Prostate gland (tissue), 2 donors: ENCODE results near the gene BAG5.

Source experiments
- POLR2AphosphoS5 ChIP-seq: sonication (generic); formaldehyde crosslinking; IDR thresholded peaks from one replicate; pipeline ENCODE4 v1.6.1; 2017; ENCODE audit warnings: antibody characterized with exemption
- TF ChIP-seq, protein P1 (sequence below), 4 experiments: fragments of 200-600 bp in 2 of 4; fragments of 450-650 bp in 2 of 4; sonication (generic) in 2 of 4; IDR thresholded peaks; 1 replicate in 3 of 4; 2 replicates in 1 of 4; pipeline ENCODE4 v1.5.1; 2016 to 2019; ENCODE audit warnings: antibody characterized with exemption in 4 of 4, mild to moderate bottlenecking in 2 of 4, moderate library complexity in 2 of 4

DNA sequence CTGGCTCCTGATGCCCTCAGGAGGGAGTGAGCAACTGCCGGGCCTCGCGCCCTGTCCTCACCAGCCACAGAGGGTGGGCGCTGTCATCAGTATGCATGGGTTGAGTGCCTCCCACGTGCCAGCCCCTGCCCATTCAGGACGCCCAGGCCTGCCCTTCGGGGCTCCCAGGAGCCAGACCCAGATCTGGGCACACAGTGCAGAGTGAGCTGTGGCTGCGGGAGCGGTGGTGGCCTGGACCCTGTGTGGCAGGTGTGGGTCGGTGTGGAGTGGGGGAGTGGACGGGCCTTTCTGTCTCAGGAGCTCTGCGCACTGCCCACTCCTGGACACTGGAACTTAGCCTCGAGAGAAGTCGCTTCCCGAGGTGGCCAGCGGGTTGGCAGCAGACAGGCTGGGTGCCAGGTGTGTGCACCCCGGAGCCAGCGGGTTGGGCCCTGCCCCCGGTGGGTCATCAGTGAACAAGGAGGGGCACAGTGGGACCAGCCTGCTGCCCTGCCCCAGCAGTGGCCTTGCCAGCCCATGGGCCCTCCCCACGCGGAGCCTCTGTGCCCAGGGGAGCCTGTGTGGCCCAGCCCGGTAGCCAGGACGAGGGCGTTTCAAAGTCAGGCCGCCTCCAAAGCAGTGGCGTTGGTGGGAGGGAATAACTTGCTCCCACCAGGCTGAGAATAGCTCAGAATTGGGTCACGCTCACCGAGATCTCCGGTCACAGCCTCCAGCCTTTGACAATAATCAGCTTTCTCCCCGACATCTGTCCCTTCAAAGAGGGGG is 24.0 kb downstream of the BAG5 start:
- TF ChIP-seq POLR2AphosphoS5: no peak
- TF ChIP-seq, protein P1, sequence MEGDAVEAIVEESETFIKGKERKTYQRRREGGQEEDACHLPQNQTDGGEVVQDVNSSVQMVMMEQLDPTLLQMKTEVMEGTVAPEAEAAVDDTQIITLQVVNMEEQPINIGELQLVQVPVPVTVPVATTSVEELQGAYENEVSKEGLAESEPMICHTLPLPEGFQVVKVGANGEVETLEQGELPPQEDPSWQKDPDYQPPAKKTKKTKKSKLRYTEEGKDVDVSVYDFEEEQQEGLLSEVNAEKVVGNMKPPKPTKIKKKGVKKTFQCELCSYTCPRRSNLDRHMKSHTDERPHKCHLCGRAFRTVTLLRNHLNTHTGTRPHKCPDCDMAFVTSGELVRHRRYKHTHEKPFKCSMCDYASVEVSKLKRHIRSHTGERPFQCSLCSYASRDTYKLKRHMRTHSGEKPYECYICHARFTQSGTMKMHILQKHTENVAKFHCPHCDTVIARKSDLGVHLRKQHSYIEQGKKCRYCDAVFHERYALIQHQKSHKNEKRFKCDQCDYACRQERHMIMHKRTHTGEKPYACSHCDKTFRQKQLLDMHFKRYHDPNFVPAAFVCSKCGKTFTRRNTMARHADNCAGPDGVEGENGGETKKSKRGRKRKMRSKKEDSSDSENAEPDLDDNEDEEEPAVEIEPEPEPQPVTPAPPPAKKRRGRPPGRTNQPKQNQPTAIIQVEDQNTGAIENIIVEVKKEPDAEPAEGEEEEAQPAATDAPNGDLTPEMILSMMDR (IDR thresholded peaks at IDR 0.05): no peak
